ENCODE results near the gene MSI2. TPM values are rescaled to one million over a fixed set of nuclear protein-coding genes. Genes with fewer than 3 reads are reported as not detected.

MSI2 gene
- total RNA-seq, 1 experiment from 2014 or later = 174 TPM

- BruUV-seq (replicated peaks) = no TSS peak
- Histone ChIP-seq H3K4me1 (peaks cover 10% of the 10 kb centered on the region), H3K4me3 (ENCODE audit: low read depth, low read length) (no peak overlapping the region), H3K27me3 (replicated peaks; ENCODE audit: control insufficient read depth, insufficient read depth, low read length) (no peaks in the 10 kb centered on the region), H3K36me3 (ENCODE audit: control insufficient read depth, insufficient read depth, low read length) (no peaks in the 10 kb centered on the region), H3K9me3 (peaks cover 5% of the 10 kb centered on the region; the same call in 1 of the 2 replicates)
- intact Hi-C loops (cut with micrococcal nuclease; ENCODE audit: unreplicated experiment) = no loop called here
- no peaks in the 10 kb centered on the region for H3K27me3 Mint-ChIP-seq (ENCODE audit: insufficient read depth, unreplicated experiment)
- POLR2A ChIA-PET = no interaction called here
- peaks cover 5% of the 10 kb centered on the region for H3K36me3 Mint-ChIP-seq (ENCODE audit: insufficient read depth, unreplicated experiment)
- no peak overlapping the region for H3K4me3 Mint-ChIP-seq (ENCODE audit: unreplicated experiment)
- TF ChIP-seq CTCF (IDR thresholded peaks at IDR 0.05; ENCODE audit: insufficient read depth in 1 of 2, low read depth in 1 of 2, low read length in 1 of 2, severe bottlenecking in 1 of 2, unreplicated experiment in 1 of 2) = no peak
- DNase-seq = no peak
- H3K27ac Mint-ChIP-seq (ENCODE audit: unreplicated experiment) = no peak overlapping the region
- H3K4me1 Mint-ChIP-seq (ENCODE audit: low read depth, unreplicated experiment) = no peaks in the 10 kb centered on the region
- peaks cover 22% of the 10 kb centered on the region for H3K9me3 Mint-ChIP-seq (ENCODE audit: unreplicated experiment)
- CTCF ChIA-PET = no interaction called here
These were observed 439.7 kb downstream of the MSI2 start for GRCh38 chr17:57696050-57696449.

GRCh38 chr17:57697197-57697596 lies 440.9 kb downstream of the MSI2 start:
- ChIA-PET CTCF (no interaction called here), POLR2A (no interaction called here)
- Histone ChIP-seq H3K9me3 (no peaks in the 10 kb centered on the region), H3K27me3 (replicated peaks; ENCODE audit: control insufficient read depth, insufficient read depth, low read length) (no peaks in the 10 kb centered on the region), H3K36me3 (ENCODE audit: control insufficient read depth, insufficient read depth, low read length) (no peaks in the 10 kb centered on the region), H3K4me3 (ENCODE audit: low read depth, low read length) (no peak overlapping the region), H3K4me1 (peaks cover 10% of the 10 kb centered on the region)
- no peak for TF ChIP-seq CTCF (IDR thresholded peaks at IDR 0.05; ENCODE audit: insufficient read depth in 1 of 2, low read depth in 1 of 2, low read length in 1 of 2, severe bottlenecking in 1 of 2, unreplicated experiment in 1 of 2)
- Mint-ChIP-seq H3K9me3 (ENCODE audit: unreplicated experiment) (peaks cover 17% of the 10 kb centered on the region), H3K4me1 (ENCODE audit: low read depth, unreplicated experiment) (no peaks in the 10 kb centered on the region), H3K27me3 (ENCODE audit: insufficient read depth, unreplicated experiment) (no peaks in the 10 kb centered on the region), H3K27ac (ENCODE audit: unreplicated experiment) (no peak overlapping the region), H3K36me3 (ENCODE audit: insufficient read depth, unreplicated experiment) (peaks cover 6% of the 10 kb centered on the region), H3K4me3 (ENCODE audit: unreplicated experiment) (no peak overlapping the region)
- intact Hi-C loops (cut with micrococcal nuclease; ENCODE audit: unreplicated experiment) = no loop called here
- no TSS peak for BruUV-seq (replicated peaks)
- DNase-seq = no peak

- ChIA-PET CTCF (no interaction called here), POLR2A (no interaction called here)
- no peaks in the 10 kb centered on the region for H3K4me1 Mint-ChIP-seq (ENCODE audit: low read depth, unreplicated experiment)
- H3K4me3 Mint-ChIP-seq (ENCODE audit: unreplicated experiment) = no peak overlapping the region
- intact Hi-C loops (cut with micrococcal nuclease; ENCODE audit: unreplicated experiment) = no loop called here
- no peak for DNase-seq
- no TSS peak for BruUV-seq (replicated peaks)
- Histone ChIP-seq H3K27me3 (replicated peaks; ENCODE audit: control insufficient read depth, insufficient read depth, low read length) (no peaks in the 10 kb centered on the region), H3K36me3 (ENCODE audit: control insufficient read depth, insufficient read depth, low read length) (no peaks in the 10 kb centered on the region), H3K4me3 (ENCODE audit: low read depth, low read length) (no peak overlapping the region), H3K9me3 (no peaks in the 10 kb centered on the region), H3K4me1 (peaks cover 10% of the 10 kb centered on the region)
- H3K36me3 Mint-ChIP-seq (ENCODE audit: insufficient read depth, unreplicated experiment) = peaks cover 6% of the 10 kb centered on the region
- peaks cover 8% of the 10 kb centered on the region for H3K9me3 Mint-ChIP-seq (ENCODE audit: unreplicated experiment)
- TF ChIP-seq CTCF (IDR thresholded peaks at IDR 0.05; ENCODE audit: insufficient read depth in 1 of 2, low read depth in 1 of 2, low read length in 1 of 2, severe bottlenecking in 1 of 2, unreplicated experiment in 1 of 2) = no peak
- H3K27me3 Mint-ChIP-seq (ENCODE audit: insufficient read depth, unreplicated experiment) = no peaks in the 10 kb centered on the region
- no peak overlapping the region for H3K27ac Mint-ChIP-seq (ENCODE audit: unreplicated experiment)
These were observed 441.8 kb downstream of the MSI2 start for GRCh38 chr17:57697891-57698711.
